IMR-90 (cell line): ENCODE measurements around the gene DUOX2. TPM values are rescaled to one million over a fixed set of nuclear protein-coding genes. Genes with fewer than 3 reads are reported as not detected.

ENCODE experiments used
- ATAC-seq: fragments of 200-7000 bp; cut with Tn5 transposase; 2 replicates; pipeline ENCODE4 v1.9.1; 2020; ENCODE audit warnings: low read depth, mild to moderate bottlenecking, moderate library complexity
- BruUV-seq: library from RNA; stranded (reverse); fragments of 400-500 nt; replicated peaks from 2 replicates; lab custom pipeline; 2021; lab: Mats Ljungman, UMichigan
- CTCF ChIA-PET: fragments of 300-600 bp; formaldehyde crosslinking; extraction: SDS; loops from one replicate; lab custom pipeline; 2021; ENCODE audit warnings: antibody characterized with exemption; lab: Yijun Ruan, JAX
- POLR2A ChIA-PET: fragments of 300-600 bp; sonication (Branson Sonifier 250); formaldehyde crosslinking; loops from one replicate; lab custom pipeline; 2022; ENCODE audit warnings: antibody characterized with exemption; ENCODE audit not compliant: unreplicated experiment; lab: Charles Lee
- DNase-seq: peaks from one replicate; pipeline ENCODE4 v3.0.0; 2013
- H2AFZ ChIP-seq: replicated peaks from 2 replicates; pipeline ENCODE3; 2013; ENCODE audit warnings: low read length, mild to moderate bottlenecking; ENCODE audit not compliant: poor library complexity
- H2AK5ac ChIP-seq: 2 replicates; pipeline ENCODE4 v1.6.1; 2013; ENCODE audit warnings: low read depth, low read length, inconsistent platforms
- H2AK9ac ChIP-seq: replicated peaks from 2 replicates; pipeline ENCODE3; 2013; ENCODE audit warnings: mild to moderate bottlenecking, low read depth, low read length, moderate library complexity; ENCODE audit not compliant: poor library complexity
- H2BK120ac ChIP-seq: 2 replicates; pipeline ENCODE4 v1.6.1; 2013; ENCODE audit warnings: low read depth, low read length, inconsistent platforms
- H2BK15ac ChIP-seq: 3 replicates; pipeline ENCODE4 v1.6.1; 2013; ENCODE audit warnings: low read depth, low read length, inconsistent platforms
- H2BK20ac ChIP-seq: 2 replicates; pipeline ENCODE4 v1.6.1; 2013; ENCODE audit warnings: low read depth, mild to moderate bottlenecking, inconsistent platforms, low read length, moderate library complexity
- H2BK5ac ChIP-seq: 2 replicates; pipeline ENCODE4 v1.6.1; 2013; ENCODE audit warnings: mild to moderate bottlenecking, low read depth, low read length, inconsistent platforms; ENCODE audit not compliant: poor library complexity, severe bottlenecking
- H3K14ac ChIP-seq: replicated peaks from 2 replicates; pipeline ENCODE4 v1.6.1; 2013; ENCODE audit warnings: low read depth, low read length, inconsistent platforms
- H3K18ac ChIP-seq: 2 replicates; pipeline ENCODE4 v1.6.1; 2013; ENCODE audit warnings: low read depth, low read length, control low read depth
- H3K23ac ChIP-seq: 2 replicates; pipeline ENCODE4 v1.6.1; 2013; ENCODE audit warnings: low read depth, low read length, inconsistent platforms
- H3K27ac ChIP-seq: 2 replicates; pipeline ENCODE4 v1.5.1; 2013; ENCODE audit warnings: mild to moderate bottlenecking, control low read depth, low read length; ENCODE audit not compliant: insufficient read depth
- H3K27me3 ChIP-seq: 2 replicates; pipeline ENCODE4 v1.6.1; 2013; ENCODE audit warnings: low read length; ENCODE audit not compliant: control insufficient read depth, insufficient read depth
- H3K36me3 ChIP-seq: 2 replicates; pipeline ENCODE4 v1.6.1; 2013; ENCODE audit warnings: low read length, mixed read lengths; ENCODE audit not compliant: control insufficient read depth, insufficient read depth
- H3K4ac ChIP-seq: 2 replicates; pipeline ENCODE4 v1.6.1; 2013; ENCODE audit warnings: low read depth, low read length, inconsistent platforms
- H3K4me1 ChIP-seq: 2 replicates; pipeline ENCODE4 v1.6.1; 2013; ENCODE audit warnings: low read length, mixed read lengths; ENCODE audit not compliant: control insufficient read depth, insufficient read depth
- H3K4me2 ChIP-seq: 2 replicates; pipeline ENCODE4 v1.6.1; 2013; ENCODE audit warnings: low read depth, mild to moderate bottlenecking, control low read depth, low read length, moderate library complexity
- H3K4me3 ChIP-seq: 2 replicates; pipeline ENCODE4 v1.5.1; 2013; ENCODE audit warnings: low read depth, mild to moderate bottlenecking, control low read depth, low read length, moderate library complexity; ENCODE audit not compliant: insufficient read depth
- H3K56ac ChIP-seq: 2 replicates; pipeline ENCODE4 v1.6.1; 2013; ENCODE audit warnings: low read length, inconsistent platforms; ENCODE audit not compliant: insufficient read depth; ENCODE audit errors: extremely low read depth
- H3K79me1 ChIP-seq, 2 experiments: 2 replicates each; pipeline ENCODE4 v1.6.1; 2013; ENCODE audit warnings: low read length in 2 of 2, inconsistent platforms in 1 of 2, low read depth in 1 of 2
- H3K9ac ChIP-seq: 2 replicates; pipeline ENCODE4 v1.6.1; 2013; ENCODE audit warnings: low read depth, low read length, control low read depth
- H3K9me1 ChIP-seq: 2 replicates; pipeline ENCODE4 v1.6.1; 2013; ENCODE audit warnings: low read length, inconsistent platforms; ENCODE audit not compliant: insufficient read depth
- H3K9me3 ChIP-seq: 2 replicates; pipeline ENCODE4 v1.6.1; 2013; ENCODE audit warnings: low read length; ENCODE audit not compliant: control insufficient read depth, insufficient read depth
- H4K20me1 ChIP-seq: 2 replicates; pipeline ENCODE4 v1.6.1; 2013; ENCODE audit warnings: low read length, inconsistent platforms; ENCODE audit not compliant: insufficient read depth
- H4K5ac ChIP-seq: 2 replicates; pipeline ENCODE4 v1.6.1; 2013; ENCODE audit warnings: mild to moderate bottlenecking, low read depth, low read length, control low read depth
- H4K8ac ChIP-seq, 2 experiments: 2 replicates each; pipeline ENCODE4 v1.6.1; 2013; ENCODE audit warnings: low read depth in 2 of 2, low read length in 2 of 2, control low read depth in 1 of 2, inconsistent platforms in 1 of 2
- H4K91ac ChIP-seq: 2 replicates; pipeline ENCODE4 v1.6.1; 2013; ENCODE audit warnings: low read depth, low read length, inconsistent platforms; ENCODE audit not compliant: insufficient read depth
- CEBPB ChIP-seq: IDR thresholded peaks from 2 replicates; pipeline ENCODE4 v1.6.1; 2012; ENCODE audit warnings: low read depth, low read length, improper control_type of control experiment
- FOS ChIP-seq: fragments of 150-350 bp; IDR thresholded peaks from 2 replicates; pipeline ENCODE4 v1.6.1; 2016; ENCODE audit warnings: low read depth, low read length
- MAFK ChIP-seq: IDR thresholded peaks from 2 replicates; pipeline ENCODE4 v1.6.1; 2012; ENCODE audit warnings: low read depth, low read length, improper control_type of control experiment
- MAZ ChIP-seq: IDR thresholded peaks from 2 replicates; pipeline ENCODE4 v1.6.1; 2012; ENCODE audit warnings: low read depth, mild to moderate bottlenecking, low read length, improper control_type of control experiment, moderate library complexity, borderline replicate concordance
- MXI1 ChIP-seq: IDR thresholded peaks from 2 replicates; pipeline ENCODE4 v1.6.1; 2012; ENCODE audit warnings: low read depth, mild to moderate bottlenecking, low read length, moderate library complexity, borderline replicate concordance
- NFE2L2 ChIP-seq: fragments of 150-350 bp; IDR thresholded peaks from 2 replicates; pipeline ENCODE4 v1.6.1; 2016; ENCODE audit warnings: low read depth, mild to moderate bottlenecking, low read length
- POLR2A ChIP-seq: IDR thresholded peaks from 2 replicates; pipeline ENCODE4 v1.6.1; 2012; ENCODE audit warnings: mild to moderate bottlenecking, low read depth, low read length
- RAD21 ChIP-seq: IDR thresholded peaks from 2 replicates; pipeline ENCODE4 v1.6.1; 2012; ENCODE audit warnings: low read length, improper control_type of control experiment
- RCOR1 ChIP-seq: IDR thresholded peaks from 2 replicates; pipeline ENCODE4 v1.6.1; 2012; ENCODE audit warnings: mild to moderate bottlenecking, low read length, improper control_type of control experiment; ENCODE audit not compliant: insufficient replicate concordance
- SMC3 ChIP-seq: fragments of 150-350 bp; IDR thresholded peaks from 2 replicates; pipeline ENCODE4 v1.6.1; 2016; ENCODE audit warnings: low read depth, mild to moderate bottlenecking, antibody characterized with exemption, low read length, moderate library complexity
- USF2 ChIP-seq: fragments of 150-350 bp; IDR thresholded peaks from 2 replicates; pipeline ENCODE4 v1.6.1; 2017; ENCODE audit warnings: mild to moderate bottlenecking, antibody characterized with exemption, low read length, low read depth
- WGBS, 2 experiments: methylation state at CpG; one replicate each; pipeline versions ENCODE4 v1.1.5 to v1.1.7; 2013; ENCODE audit warnings: missing lambda C conversion rate in 2 of 2; ENCODE audit not compliant: insufficient read length in 1 of 2; ENCODE audit errors: extremely low coverage in 2 of 2; 5-methylcytosine and 5-hydroxymethylcytosine counted together
- dilution Hi-C: fragments of 300-500 bp; cut with HindIII; formaldehyde crosslinking; loops from one replicate; pipeline ENCODE4 v1.14.3; 2018; ENCODE audit warnings: low sequenced_read_pairs; ENCODE audit not compliant: unreplicated experiment
- in situ Hi-C: fragments of 300-500 bp; cut with MboI; formaldehyde crosslinking; loops from 3 replicates; pipeline ENCODE4 v1.14.3; 2019; ENCODE audit warnings: low sequenced_read_pairs, inconsistent platforms, mixed read lengths
- intact Hi-C: fragments of 100-400 bp; cut with micrococcal nuclease; formaldehyde crosslinking; loops from 2 replicates; pipeline ENCODE4 v1.10.0; 2022
- polyA plus RNA-seq, 3 experiments: library from polyadenylated mRNA; depleted of rRNA; stranded (reverse); fragments of >200 nt; gene quantifications; 2 replicates each; pipeline ENCODE4 v1.2.3, GENCODE V29; 2012; ENCODE audit warnings: low replicate concordance in 1 of 3
- total RNA-seq: library from RNA; depleted of rRNA; stranded (reverse); fragments of >200 nt; gene quantifications from 2 replicates; pipeline ENCODE4 v1.2.3, GENCODE V29; 2012
- TF ChIP-seq, protein P1 (sequence below): conservative IDR thresholded peaks from 2 replicates; pipeline ENCODE4 v1.5.1; 2012; ENCODE audit warnings: mild to moderate bottlenecking, low read depth, low read length, improper control_type of control experiment

Gene DUOX2
- total and polyA plus RNA-seq, 2 of the 4 experiments (the other 2 are of a cell fraction) = not detected

DNA sequence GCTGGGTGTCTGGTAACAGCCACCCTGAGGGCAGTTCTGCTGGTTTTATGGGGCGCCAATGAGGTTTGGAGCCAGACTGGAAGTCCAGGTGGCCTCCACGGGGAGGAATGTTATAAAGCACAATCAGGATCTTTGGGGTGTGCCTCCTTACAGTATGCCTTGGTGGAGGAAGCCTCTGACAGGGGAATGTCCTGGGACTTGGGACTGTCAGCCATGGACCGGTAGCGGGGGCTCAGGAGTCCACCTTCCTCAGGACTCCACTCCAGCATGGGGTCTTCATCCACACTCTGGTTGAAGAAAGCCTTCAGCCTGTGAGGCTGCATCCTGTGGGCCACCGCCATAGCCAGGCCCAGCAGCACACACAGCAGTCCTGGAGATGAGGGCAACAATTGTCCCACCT lies 5.0 kb upstream of the DUOX2 start (continued):
- TF ChIP-seq, protein P1, sequence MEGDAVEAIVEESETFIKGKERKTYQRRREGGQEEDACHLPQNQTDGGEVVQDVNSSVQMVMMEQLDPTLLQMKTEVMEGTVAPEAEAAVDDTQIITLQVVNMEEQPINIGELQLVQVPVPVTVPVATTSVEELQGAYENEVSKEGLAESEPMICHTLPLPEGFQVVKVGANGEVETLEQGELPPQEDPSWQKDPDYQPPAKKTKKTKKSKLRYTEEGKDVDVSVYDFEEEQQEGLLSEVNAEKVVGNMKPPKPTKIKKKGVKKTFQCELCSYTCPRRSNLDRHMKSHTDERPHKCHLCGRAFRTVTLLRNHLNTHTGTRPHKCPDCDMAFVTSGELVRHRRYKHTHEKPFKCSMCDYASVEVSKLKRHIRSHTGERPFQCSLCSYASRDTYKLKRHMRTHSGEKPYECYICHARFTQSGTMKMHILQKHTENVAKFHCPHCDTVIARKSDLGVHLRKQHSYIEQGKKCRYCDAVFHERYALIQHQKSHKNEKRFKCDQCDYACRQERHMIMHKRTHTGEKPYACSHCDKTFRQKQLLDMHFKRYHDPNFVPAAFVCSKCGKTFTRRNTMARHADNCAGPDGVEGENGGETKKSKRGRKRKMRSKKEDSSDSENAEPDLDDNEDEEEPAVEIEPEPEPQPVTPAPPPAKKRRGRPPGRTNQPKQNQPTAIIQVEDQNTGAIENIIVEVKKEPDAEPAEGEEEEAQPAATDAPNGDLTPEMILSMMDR = no peak
- TF ChIP-seq RAD21 (no peak), RCOR1 (no peak), CEBPB (no peak)

DNA sequence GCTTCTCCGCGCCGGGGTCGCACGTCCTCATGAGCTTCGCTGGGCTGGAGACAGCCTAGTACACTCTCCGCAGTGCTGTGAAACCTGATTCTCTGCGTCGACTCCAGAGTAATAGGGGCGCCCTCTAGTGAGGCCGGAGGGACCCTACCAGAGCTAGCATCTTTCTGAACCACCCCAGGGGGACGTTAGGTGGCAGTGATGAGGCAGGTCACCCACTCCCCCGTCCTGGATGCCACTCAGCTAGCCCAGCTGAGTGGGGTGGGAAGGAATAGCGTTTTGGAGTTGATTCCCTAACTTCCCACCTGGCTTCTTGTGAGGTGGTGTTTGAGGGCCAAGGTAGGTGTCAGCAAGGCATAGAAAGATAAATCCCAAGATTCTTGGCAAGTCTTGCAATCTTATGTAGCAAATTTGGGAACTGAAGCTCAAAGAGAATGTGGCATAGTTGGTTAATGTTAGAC lies 4.2 kb upstream of the DUOX2 start:
- in situ Hi-C loops = no loop called here
- Histone ChIP-seq H3K4me3 (no peak overlapping the region), H3K4ac (no peak overlapping the region), H3K18ac (no peak overlapping the region), H2BK120ac (no peak overlapping the region), H3K27me3 (peaks cover 46% of the 10 kb centered on the region), H3K14ac (no peak overlapping the region), H3K9me3 (no peaks in the 10 kb centered on the region), H2AK9ac (peak overlapping the region; percentile 60), H2BK5ac (no peak overlapping the region), H4K91ac (no peak overlapping the region), H4K5ac (no peak overlapping the region), H3K56ac (no peak overlapping the region), H2BK20ac (no peak overlapping the region), H2BK15ac (no peak overlapping the region), H3K23ac (no peak overlapping the region), H4K20me1 (no peaks in the 10 kb centered on the region), H4K8ac (no peak overlapping the region), H3K9me1 (no peaks in the 10 kb centered on the region), H3K9ac (no peak overlapping the region), H2AK5ac (no peak overlapping the region), H3K4me2 (no peak overlapping the region; the same call in 1 of the 2 replicates), H3K27ac (no peak overlapping the region), H3K4me1 (peaks cover 3% of the 10 kb centered on the region), H2AFZ (peak overlapping the region; percentile 86), H3K36me3 (no peaks in the 10 kb centered on the region), H3K79me1 (no peaks in the 10 kb centered on the region)
- dilution Hi-C loops = no loop called here
- POLR2A ChIA-PET = no interaction called here
- DNase-seq = peak; percentile 88
- intact Hi-C loops = loop anchor here (1.0 to 5.0 kb wide), 5 partner anchors 59 to 266 kb away; partner anchors contain the start of gene SORD
- CTCF ChIA-PET = interaction anchor here (0.5 to 1.6 kb wide), 26 partner anchors 9 to 238 kb away, joined by 3 to 16 read pairs (median 4); no protein-coding TSS in a partner anchor
- no TSS peak for BruUV-seq
- 0% methylated on average over 9 of the region's 14 CpGs; no CpG with 5 or more reads in 1 of the 2 experiments for WGBS, 2 experiments
- ATAC-seq = peak; percentile 97
- TF ChIP-seq CEBPB = no peak
- TF ChIP-seq RAD21 = peak; percentile 79
- no peak for TF ChIP-seq MXI1
- no peak for TF ChIP-seq POLR2A
- peak; percentile 47; the same call in 1 of the 2 replicates for TF ChIP-seq MAZ
- no peak for TF ChIP-seq MAFK
- TF ChIP-seq SMC3 = peak; percentile 79
- TF ChIP-seq, protein P1 = peak; percentile 100
- no peak for TF ChIP-seq NFE2L2
- no peak for TF ChIP-seq FOS
- no peak for TF ChIP-seq USF2
